HG03565 (cell line): Measurements from ENCODE around the gene MROH2A.

ENCODE experiments used
- ATAC-seq: cut with Tn5 transposase; IDR thresholded peaks from one replicate; pipeline ENCODE4 v1.9.1; 2021; ENCODE audit warnings: mild to moderate bottlenecking, moderate library complexity; ENCODE audit not compliant: unreplicated experiment

Gene MROH2A

DNA sequence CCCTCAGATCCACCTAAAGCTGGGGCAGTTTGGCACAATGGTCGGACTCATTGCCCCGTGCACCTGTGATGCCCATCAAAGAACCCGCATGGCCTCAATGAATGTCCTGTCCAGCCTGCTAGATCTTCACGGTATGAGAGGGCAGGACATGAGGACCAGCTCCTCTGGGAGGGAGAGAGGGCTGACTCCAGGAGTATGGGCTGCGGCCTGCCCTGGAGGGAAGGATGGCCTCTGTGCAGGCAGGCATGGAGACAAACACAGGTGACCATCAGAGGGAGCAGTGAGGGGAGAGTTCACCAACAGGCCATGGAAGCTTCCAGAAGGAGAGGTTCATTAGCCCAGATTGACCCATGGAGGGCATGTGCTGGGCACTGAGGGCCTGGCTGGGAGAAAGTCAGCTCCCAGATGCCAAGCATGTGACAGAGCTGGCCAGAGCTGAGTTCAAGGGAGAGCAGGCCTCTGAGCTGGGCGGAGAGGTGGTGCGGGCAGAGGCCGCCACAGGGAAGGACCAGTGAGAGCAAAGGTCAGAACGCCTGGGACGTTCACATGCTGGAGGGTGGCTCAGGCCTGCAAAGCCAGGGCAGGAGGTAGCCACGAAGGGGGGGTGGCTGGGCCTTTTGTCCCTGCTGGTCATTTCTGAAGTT is 40.0 kb downstream of the MROH2A start:
- no peak for ATAC-seq

DNA sequence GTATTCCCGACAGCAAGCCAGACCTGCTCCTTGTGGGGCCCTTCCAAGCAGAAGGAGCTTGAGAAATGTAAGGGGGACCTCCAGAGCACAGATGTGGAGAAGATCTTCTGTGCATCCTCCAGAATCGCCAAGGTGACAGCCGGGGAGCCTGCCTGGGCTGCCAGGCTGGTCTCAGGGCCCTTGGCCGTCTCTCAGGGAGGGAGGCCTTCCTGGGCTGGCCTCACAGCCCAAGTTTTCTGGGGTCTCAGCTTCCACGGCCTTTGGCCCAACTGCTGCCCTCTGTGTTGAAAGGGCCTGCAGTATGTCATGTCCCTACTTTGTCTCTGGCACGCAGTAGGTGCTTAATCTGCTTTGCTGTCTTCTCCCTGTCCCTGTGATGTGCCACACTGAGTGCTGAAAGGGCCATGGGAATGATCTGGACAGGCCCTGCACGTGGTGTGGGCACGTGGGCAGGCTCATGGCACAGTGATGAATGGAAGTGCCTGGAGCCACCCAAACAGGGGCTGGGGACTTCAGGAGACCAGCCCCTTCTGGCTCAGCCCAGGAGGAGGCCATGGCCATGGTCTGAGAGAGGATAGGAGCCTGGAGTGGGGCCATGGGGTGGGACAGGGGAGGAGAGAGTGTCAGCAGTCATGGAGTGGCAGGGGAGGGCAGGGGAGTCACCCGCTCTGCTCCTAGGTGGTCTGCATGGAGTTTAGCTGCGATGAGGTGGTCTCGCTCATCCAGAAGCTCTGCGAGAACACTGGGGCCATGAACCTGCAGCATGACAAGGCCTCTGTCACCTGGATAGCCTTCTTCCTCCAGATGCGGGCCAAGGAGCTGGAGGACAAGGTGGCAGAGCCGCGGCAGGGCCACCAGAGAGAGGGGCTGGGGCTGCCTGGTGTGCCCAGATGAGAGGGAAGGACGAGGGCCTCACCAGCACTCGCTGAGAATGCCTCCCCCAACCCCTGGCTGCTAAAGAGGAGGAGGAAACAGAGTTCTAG is 40.8 kb downstream of the MROH2A start:
- no peak for ATAC-seq

DNA sequence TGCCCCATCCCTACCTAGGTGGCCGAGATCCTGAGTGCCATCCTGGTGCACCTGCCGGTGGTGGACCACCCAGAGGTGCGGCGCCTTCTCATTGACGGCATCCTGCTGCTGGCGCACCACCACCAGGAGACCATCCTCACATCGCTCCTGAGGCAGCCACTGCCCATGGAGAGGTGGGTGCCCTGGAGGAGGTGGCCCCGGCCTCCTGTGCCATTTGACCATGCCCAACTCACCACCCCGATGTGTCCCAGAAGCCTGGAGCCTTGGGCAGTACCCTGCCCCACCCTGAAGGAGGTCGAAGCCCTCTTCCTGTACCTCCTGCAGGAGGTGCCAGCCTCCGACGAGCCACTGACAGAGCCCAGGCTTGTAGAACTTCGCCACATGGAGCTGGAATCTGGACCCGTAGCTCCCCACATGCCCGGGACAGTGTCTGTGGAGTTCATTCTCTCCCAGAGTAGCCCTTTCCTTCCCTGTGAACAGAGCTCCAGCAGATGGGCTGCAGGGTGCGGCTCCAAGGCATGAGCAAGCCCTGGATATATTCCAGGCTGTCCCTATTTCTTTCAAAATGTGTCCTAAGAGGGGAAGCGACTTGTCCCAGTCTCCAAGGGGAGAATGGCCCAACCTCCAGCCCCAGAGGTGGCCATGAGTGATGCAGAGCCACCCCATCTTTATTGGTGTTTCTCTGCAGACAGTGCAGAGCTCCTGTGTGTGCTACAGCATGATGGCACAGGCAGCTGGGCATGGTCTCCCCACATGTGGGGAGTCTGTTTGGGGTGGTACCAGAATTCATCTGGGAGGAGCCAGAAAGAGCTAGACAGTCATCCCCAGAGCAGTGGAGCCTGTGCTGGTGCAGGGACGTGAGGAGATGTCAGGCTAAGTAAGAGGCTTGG is 42.0 kb downstream of the MROH2A start:
- ATAC-seq: no peak

DNA sequence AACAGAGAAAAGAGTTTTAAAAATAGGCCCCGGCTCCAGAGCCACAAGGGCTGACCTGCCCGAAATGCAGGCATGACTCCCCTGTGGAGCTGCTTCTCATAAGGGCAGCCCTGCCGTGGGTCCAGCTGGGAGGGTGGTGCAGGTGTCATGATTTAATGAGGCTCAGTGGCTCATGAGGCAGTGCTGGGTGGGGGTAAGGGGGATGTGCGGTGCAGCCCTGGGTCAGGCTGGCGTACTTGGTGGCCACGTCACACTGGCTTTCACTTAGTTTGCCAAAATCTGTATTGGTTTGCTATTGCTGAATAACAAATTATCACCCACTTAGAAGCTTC is 42.6 kb downstream of the MROH2A start:
- no peak for ATAC-seq

DNA sequence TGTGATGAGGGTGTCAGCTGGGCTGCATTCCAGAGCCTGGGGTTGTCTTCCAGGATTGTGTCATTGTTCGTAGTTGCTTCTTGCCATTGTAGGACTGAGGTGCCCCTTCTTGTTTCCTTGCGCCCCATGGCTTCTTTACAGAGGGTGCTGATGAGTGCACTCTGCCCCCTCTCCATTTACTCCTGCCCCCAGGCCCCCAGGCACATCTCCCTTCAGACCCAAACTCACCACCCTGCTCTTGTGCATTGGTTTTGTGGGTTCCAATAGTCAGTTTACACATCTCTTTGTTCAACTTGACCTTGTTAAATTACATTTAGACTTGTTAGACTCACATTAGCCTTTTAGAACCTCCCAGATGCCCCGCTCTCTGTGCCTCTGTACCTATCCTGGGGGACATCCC is 43.1 kb downstream of the MROH2A start:
- no peak for ATAC-seq

DNA sequence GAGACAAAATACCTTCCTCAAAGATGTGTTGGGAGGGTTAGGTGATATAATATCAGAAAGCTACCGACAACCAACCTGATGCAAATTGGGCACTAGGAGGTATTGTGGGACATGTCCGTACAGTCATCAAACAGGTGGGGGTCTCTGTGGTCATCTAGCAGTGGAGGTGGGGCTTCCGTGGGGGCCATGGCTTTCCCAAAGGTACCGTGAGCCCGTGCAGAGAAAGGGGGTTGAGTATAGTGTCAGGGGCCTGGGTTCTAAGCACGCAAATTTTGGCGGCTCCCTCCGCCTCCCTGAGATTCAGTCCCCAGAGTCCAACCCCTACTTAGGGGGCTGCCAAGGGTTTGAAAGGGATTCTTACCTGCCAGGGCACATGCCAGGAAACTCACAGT is 43.6 kb downstream of the MROH2A start:
- no peak for ATAC-seq

DNA sequence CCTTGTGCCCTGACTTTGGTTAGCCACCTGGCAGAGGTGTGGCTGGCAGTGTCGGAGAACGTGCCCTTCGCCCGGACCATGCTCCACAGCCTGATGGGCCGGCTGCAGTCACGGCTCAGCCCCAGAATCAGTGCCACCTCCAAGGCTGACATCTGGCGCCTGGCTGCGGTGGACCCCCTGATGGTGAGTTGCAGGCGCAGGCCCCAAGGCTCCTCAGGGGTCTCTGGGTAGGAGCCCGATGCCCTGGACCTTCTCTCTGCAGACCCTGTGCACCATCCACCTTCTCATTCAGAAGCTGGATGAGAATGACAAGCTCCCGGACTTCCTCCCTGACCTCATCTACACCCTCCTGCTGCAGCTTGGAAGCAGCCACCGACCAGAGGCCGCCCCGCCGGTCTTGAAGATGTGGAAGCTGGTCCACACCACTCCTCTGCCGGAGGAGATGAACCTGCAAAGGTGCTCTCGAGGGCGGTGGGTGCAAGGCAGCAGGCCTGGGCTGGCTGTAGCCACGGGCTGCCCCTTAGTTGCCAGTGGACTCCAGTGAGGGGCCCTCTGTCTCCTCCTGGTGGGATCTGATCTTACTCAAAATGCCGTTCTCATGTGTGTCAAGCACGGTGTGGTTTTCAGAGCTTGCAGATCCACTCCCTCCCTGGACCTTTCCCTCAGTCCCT is 44.1 kb downstream of the MROH2A start:
- no peak for ATAC-seq

DNA sequence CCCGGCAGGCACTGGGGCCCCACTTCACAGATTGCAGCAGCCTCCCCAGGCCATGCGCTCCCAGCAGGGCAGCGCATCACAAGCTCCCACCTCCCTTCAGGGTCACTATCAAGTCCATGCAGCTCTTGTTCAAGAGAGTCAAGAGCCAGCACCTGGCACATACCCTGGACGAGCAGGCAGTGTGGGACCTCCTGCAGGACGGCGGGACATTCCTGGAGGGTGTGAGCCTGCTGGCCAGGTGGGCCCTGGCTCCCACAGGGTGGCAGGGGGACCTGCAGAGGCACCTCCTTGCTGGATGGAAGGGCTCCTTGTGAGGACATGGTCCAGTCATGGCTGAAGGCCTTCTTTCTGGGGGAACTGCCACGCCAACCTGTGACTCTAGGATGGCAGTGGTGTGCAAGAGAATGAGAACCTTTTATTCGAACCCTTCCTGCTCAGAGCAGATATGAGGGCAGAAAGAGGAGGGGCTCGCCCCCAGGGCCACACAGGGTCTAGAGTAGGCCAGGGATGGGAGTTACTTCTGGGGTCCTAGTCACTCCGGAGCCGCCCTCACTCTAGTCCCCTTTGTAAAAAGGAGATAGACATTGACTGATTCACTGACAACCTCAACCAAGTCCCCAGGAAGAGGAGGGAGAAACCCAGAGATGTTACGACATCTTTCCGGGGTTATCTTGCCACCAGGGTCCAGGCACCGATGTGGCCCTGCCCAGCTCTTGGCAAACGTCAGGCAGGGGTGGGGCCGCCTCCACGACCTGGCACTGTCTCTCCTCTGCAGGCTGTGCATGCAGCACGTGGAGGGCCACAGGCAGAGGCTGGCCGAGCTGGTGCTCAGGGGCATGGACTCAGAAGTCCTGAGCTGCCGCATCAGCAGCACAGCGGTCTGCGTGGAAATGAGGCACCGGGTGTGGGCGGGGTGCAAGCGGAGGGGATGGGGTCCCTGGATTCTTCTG is 44.9 kb downstream of the MROH2A start:
- ATAC-seq: no peak

DNA sequence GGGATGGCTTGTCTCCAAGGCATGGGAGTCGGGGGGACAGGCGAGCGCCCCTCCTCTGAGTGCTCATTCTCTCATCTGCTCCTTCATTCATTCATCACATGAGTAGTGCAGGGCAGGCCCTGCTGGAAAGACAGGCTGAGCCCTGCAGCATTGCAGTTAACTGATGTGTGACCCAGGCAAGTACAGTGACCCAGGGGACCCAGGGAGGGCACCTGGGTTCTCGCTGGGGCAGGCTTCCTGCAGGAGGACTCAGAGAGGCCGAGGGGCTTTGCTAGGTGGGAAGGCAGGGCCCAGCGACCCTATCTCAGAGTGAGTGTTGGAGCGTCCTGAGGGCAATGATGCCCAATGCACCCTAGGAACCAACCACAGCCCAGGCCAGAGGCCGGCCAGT is 45.6 kb downstream of the MROH2A start:
- ATAC-seq: no peak

DNA sequence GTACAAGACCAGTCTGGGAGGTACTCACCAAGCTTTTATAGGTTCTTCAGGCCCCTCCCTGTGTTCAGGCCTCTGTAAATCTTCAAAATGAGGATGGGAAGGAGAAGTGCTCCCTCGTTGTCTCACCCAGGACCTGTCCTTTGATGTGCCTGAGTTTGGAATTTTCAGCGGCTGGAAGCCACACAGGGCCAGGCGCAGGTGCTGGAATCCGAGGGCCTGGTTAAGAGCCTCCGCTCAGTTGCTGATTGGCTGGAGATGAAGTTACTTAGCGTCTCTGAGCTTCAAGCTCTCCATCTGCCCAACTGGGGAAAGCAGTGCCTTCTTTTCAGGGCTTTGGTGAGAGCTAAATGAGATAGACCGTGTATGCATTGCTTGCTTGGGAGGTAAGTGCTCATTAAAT is 46.2 kb downstream of the MROH2A start:
- no peak for ATAC-seq

DNA sequence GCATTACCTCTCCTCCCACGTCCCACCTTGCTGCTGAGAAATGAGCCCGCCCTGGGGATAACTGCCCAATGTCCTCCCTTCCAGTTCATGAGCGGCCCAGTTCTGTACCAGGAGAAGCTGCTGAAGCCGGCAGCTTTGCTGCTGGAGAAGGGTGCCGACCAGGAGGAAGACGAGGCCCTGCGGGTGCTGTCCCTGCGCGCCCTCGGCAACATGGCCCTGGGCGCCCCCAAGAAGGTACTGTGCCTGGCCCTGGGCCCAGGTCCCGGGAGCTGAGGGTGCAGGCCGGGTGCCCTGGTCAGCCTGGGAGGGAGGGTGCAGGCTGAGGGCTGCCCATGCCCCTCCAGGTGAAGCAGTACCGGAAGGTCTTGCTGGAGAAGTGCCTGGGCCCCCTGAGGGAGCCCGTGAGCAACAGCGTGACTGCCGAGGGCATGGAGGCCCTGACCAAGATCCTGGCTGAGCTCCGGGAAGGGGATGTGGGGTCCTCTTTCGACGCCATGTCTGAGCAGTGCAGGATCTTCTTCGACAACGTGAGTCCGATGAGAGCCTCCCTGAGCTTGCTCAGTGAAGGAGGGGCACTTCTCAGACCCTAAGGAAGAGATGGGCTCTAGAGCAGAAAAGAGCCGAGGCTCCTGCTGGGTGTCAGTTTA is 50.5 kb downstream of the MROH2A start:
- ATAC-seq: no peak

DNA sequence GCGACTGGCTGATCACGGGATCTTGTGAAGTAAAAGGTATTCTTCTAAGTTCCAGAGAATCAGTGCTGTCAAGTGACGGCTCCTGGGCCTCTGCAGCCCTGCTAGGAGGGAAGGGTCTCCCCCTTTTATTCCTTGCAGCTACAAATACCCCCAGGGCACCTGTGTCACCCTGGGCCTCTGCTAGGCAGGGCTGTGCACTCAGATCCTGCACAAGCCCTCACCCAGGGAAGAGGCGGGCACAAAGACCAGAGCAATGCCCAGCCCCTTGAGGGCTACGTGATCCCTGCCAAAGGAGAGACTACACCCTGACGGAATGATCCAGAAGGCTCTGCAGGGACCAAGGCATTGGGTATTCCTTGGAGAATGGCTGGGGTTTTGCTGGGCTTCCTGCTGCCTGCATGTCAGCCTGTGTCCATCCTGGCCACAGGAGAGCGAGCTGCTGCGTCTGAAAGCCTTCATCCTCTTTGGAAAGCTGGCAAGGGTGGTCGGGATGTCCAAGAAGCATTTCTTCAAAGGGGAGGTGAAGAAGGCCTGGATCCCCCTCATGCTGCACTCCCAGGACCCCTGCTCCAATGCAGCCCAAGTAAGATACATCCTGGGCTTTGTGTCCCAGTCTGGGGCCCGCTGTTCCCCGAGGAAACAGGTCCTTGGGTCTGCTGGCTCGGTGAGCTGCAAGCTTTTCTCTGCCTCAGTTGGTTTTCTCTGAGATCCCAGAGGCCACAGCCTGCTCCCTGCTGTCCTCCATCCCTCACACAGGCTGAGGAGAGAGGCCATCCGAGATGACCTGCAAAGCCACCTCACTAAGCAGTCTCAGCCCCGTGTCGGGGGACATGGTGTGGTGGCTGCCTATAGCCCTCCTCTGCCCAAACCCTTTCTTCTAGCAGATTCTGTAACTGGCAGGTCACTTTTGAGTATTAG is 51.3 kb downstream of the MROH2A start:
- ATAC-seq: no peak

DNA sequence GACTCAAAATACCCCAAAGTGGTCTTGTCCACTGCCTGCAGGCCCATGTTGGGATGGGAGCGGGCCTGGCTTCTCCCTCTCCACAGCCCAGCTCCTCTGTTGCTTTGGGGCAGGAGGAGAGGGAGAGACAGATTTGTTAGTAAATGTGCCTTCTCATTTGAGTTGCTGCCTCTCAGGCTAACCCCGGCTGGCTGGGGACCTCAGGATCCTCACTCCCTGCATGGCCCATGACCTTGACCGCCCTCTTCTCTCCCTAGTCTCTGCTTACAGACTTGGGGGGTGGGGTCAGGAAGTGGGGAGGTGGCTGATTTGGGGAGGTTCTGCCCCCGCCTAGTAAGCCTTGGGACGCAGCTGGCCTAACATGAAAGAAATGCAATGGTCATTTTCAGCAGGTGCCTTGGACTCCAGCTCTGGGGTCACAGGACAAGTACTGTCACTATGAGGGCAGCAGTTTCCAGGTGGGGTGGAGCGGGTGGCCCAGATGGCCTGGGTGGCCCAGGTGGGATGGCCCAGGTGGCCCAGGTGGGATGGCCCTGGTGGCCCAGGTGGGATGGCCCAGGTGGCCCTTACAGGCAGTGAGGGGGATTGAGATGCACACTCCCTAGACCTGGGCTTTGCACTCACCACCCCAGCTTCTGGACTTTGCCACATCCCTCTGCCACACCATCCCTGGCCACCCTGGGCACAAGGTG is 52.1 kb downstream of the MROH2A start:
- no peak for ATAC-seq

DNA sequence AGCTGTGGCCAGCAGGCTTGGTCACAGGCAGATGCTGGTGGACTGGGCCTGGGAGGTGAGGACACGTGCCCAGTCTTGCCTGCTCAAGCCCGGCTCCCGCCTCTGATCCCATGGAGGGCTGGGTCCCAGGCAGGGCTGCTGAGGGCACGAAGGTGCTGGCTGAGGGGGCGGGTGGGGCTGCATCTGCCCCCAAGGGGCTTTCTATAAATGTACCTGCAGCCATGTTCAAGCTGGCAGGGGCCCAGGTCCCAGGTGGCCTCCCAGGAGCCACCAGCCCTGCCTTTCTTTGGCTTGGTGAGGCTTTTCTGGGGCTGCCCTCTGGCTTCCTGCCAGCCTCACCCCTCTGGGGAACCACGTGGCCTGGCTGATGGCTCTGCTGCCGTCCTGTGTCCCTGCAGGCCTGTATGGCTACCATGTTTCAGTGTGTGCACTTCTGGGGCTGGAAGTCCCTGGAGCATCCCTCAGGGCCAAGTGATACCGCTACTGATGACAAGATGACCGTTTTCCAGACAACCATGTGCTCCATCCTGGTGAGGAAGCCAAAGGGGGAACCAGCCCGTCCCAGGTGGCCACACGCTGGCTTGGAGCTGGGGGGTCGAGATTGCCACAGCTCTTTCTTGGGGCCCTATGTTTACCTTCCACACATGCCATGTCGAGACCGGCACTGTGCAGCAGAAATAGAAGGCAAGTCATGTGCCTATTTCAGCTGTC is 53.0 kb downstream of the MROH2A start:
- no peak for ATAC-seq

DNA sequence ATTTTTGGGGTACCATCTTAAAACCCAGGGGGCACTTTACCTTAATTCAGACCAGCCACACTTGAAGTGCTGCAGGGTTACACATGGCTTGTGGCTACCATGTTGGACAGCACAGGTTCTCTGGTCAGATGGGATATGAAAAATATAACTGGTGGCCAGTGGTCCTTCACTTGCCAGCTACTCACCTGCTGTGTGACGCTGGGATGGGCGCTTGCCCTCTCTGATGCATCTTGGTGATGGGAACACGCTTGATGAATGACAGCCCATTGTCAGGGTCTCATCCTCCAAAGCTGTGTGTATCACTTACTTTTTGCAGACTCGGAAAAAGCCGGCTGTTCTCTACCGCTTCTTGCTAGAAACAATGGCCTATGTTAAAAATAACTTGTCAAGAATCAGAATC is 53.7 kb downstream of the MROH2A start:
- no peak for ATAC-seq

DNA sequence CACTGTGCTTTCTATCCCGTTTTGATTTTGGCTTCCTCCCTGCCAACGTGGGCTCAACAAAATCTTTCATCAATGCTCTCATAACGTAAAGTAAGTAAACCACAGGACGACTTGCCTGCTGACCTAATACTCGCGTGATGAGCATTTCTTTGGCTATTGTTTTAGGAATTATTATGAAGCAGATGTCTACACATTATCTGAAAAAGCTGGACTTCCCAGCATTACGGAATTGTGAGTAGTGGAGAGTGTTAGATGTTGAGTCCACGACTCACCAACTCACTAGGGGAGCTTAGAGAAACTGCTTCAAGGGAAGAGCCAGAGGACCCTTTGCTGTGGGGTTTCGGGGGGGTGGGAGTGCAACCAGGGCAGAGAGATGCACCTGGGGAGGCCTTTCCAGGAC is 54.3 kb downstream of the MROH2A start:
- no peak for ATAC-seq

DNA sequence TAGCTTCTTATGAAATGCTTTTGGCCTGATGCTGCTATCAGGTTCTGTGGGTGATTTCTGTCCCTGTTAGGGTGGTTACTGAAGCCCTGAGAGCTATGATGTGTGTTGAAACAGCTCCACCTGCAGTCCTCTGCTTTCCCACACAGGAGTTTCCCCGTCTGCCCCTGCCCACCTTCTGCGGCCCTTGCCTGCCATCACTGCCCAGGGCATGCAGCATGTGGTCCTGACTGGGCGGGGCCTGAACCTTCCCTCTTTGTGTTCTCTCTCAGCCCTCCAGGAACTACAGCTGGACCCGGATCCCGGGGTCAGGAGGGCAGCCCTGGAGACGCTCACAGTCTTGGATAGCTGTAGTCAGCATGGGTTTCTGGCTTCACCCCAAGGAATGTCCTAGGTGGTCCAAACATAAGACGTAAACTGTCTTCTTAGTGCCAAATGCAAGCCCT is 54.8 kb downstream of the MROH2A start:
- no peak for ATAC-seq
